Nephron progenitor cell (in vitro differentiated cells): ENCODE results near the gene LIG3.

Source experiments
- DNase-seq: peaks from one replicate; pipeline ENCODE4 v3.0.0; 2021
- H3K27ac Mint-ChIP-seq: 2 replicates; pipeline ENCODE4 v1.8.0; 2021; ENCODE audit warnings: mild to moderate bottlenecking, moderate library complexity, mixed read lengths
- H3K27me3 Mint-ChIP-seq: 2 replicates; pipeline ENCODE4 v1.8.0; 2021; ENCODE audit warnings: mild to moderate bottlenecking, low read depth, mixed read lengths; ENCODE audit not compliant: poor library complexity
- H3K36me3 Mint-ChIP-seq: 2 replicates; pipeline ENCODE4 v1.8.0; 2021; ENCODE audit warnings: low read depth, mixed read lengths
- H3K4me1 Mint-ChIP-seq: 2 replicates; pipeline ENCODE4 v1.8.0; 2021; ENCODE audit warnings: mixed read lengths
- H3K4me3 Mint-ChIP-seq: 2 replicates; pipeline ENCODE4 v1.8.0; 2021; ENCODE audit warnings: mild to moderate bottlenecking, moderate library complexity, mixed read lengths
- H3K9me3 Mint-ChIP-seq: 2 replicates; pipeline ENCODE4 v1.8.0; 2021; ENCODE audit warnings: mild to moderate bottlenecking, moderate library complexity, mixed read lengths
- CTCF ChIP-seq: fragments of 200-600 bp; sonication (generic); IDR thresholded peaks from 2 replicates; pipeline ENCODE4 v1.5.0; 2021; ENCODE audit warnings: antibody characterized with exemption

The LIG3 gene

DNA sequence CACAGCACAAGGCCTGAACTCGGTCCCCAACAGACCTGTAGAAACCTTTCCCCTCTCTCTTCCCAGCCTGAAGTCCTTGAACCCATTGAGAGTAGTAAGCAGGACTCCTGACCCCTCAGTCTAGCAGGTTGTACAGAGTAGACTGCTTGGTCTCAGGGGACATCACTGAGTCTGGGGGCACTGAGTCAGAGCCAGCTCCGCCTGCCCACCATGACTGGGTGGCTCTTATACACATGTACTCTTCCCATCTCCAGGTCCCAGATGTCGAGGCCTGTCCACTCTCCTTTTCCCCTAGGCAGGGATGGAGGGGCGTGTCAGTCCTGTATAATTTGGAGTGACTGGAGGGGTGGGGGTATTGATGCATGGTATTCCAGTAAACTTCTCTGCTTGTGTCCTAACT lies 23.5 kb downstream of the LIG3 start:
- peaks cover 61% of the 10 kb centered on the region for H3K36me3 Mint-ChIP-seq
- H3K9me3 Mint-ChIP-seq: no peaks in the 10 kb centered on the region
- H3K4me1 Mint-ChIP-seq: peaks cover 8% of the 10 kb centered on the region
- no peak overlapping the region for H3K4me3 Mint-ChIP-seq
- H3K27me3 Mint-ChIP-seq: no peaks in the 10 kb centered on the region
- TF ChIP-seq CTCF: no peak
- H3K27ac Mint-ChIP-seq: peak overlapping the region; percentile 77
- no peak for DNase-seq

- Mint-ChIP-seq H3K27me3 (no peaks in the 10 kb centered on the region), H3K36me3 (peaks cover 55% of the 10 kb centered on the region), H3K9me3 (no peaks in the 10 kb centered on the region), H3K4me3 (no peak overlapping the region), H3K27ac (no peak overlapping the region), H3K4me1 (peaks cover 14% of the 10 kb centered on the region)
- no peak for DNase-seq
- no peak for TF ChIP-seq CTCF
These were observed 26.0 kb downstream of the LIG3 start for GRCh38 chr17:35006345-35006744.

GRCh38 chr17:35006961-35007360 lies 26.6 kb downstream of the LIG3 start:
- no peak overlapping the region for H3K27ac Mint-ChIP-seq
- no peak for TF ChIP-seq CTCF

DNA sequence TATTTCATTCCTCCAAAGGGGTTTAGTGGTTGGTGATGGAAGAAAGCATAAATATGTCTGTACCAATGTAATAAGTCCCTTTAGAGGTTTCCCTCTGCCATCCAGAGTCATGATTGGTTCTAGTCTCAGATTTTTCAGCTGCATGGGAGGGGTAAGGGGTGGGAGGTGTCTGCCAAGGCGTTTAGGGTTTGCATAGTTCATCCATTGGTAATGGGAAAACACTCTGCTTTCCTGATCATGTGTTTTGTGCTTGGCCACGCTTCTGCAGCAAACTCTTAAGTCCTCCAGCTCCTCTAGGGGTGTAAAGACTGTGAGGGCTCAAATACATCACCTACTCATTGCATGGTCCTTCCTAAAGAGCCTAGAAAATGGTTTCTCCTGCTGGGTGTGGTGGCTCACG lies 29.8 kb downstream of the LIG3 start:
- no peak for TF ChIP-seq CTCF
- Mint-ChIP-seq H3K4me3 (no peak overlapping the region), H3K4me1 (peaks cover 28% of the 10 kb centered on the region), H3K27me3 (no peaks in the 10 kb centered on the region), H3K27ac (no peak overlapping the region), H3K9me3 (no peaks in the 10 kb centered on the region), H3K36me3 (peaks cover 34% of the 10 kb centered on the region)
- DNase-seq: no peak

More at GRCh38 chr17:35006961-35007360, 26.6 kb downstream of the LIG3 start:
- Mint-ChIP-seq H3K9me3 (no peaks in the 10 kb centered on the region), H3K27me3 (no peaks in the 10 kb centered on the region), H3K4me1 (peaks cover 20% of the 10 kb centered on the region), H3K36me3 (peaks cover 49% of the 10 kb centered on the region), H3K4me3 (no peak overlapping the region)
- DNase-seq: no peak

DNA sequence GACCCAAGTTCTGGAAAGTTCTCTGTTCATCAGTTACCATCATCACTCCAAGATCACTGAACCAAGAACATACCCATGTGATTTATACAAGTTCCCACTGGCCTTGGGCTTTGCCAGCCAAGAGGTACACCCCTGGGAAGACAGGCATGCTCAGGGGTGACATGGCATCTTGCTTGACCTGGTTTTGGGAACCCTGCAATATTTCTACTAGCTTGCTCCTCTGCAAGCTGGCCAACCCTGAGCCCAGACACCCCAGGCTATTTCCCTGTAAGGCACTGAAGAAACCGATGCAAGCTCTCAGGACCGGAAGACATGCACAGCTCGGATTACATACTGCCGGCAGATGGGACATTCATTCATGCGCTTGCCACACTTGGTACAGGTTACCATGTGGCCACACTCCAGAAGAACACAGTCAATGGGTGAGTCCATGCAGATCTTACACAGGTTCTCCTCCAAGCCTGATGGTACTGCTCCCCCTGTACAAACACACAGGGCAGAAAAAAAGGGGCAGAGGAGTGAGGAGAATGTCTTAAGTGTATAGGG lies 31.4 kb downstream of the LIG3 start:
- peaks cover 23% of the 10 kb centered on the region for H3K36me3 Mint-ChIP-seq

More for the DNA sequence above, 31.4 kb downstream of the LIG3 start:
- H3K27ac Mint-ChIP-seq: peak overlapping the region; percentile 80
- no peak overlapping the region for H3K4me3 Mint-ChIP-seq
- DNase-seq: peak; percentile 10
- TF ChIP-seq CTCF: no peak
- H3K9me3 Mint-ChIP-seq: no peaks in the 10 kb centered on the region
- H3K4me1 Mint-ChIP-seq: peaks cover 28% of the 10 kb centered on the region
- no peaks in the 10 kb centered on the region for H3K27me3 Mint-ChIP-seq
